GM12892 (cell line): ENCODE measurements around the gene HOXD3.

Source experiments
- POLR2A ChIP-seq: IDR thresholded peaks from 2 replicates; pipeline ENCODE4 v1.6.1; 2011; ENCODE audit warnings: low read depth, low read length, control low read depth
- POLR2AphosphoS5 ChIP-seq: IDR thresholded peaks from 2 replicates; pipeline ENCODE4 v1.6.1; 2011; ENCODE audit warnings: low read depth, low read length, control low read depth
- TAF1 ChIP-seq: IDR thresholded peaks from 2 replicates; pipeline ENCODE4 v1.6.1; 2011; ENCODE audit warnings: low read depth, mild to moderate bottlenecking, control low read depth, low read length, borderline replicate concordance

DNA sequence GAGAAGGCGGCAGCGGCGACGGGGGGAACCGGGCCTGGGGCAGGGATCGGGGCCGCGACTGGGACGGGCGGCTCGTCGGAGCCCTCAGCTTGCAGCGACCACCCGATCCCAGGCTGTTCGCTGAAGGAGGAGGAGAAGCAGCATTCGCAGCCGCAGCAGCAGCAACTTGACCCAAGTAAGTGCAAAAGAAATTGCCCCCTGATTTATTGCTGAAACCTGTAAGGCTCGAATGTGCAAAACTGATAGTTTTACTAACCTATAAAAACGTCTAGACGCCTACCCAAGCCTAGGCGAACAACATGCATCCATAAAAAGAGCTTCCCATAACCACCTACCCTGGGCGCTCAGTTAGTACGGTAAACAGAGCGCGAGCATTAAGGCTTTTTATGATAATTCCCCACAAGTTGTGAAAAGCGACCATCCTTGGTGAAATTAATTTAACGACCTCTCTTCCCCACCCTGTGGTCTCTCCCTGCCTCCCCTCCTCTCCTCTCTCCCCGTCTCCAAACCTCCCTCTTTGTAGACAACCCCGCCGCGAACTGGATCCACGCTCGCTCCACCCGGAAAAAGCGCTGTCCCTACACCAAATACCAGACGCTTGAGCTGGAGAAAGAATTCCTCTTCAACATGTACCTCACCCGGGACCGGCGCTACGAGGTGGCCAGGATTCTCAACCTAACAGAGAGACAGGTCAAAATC, 33.5 kb upstream of the HOXD3 start:
- TF ChIP-seq POLR2A (no peak), POLR2AphosphoS5 (no peak), TAF1 (no peak)
